GM19035 (cell line): ENCODE data around the gene ADAMTS7.
"Not testable (repeated sequence)": the region's sequence is repeated elsewhere in the genome, so short reads cannot be mapped to it uniquely, and the experiment has no call there.

Experiments used
- ATAC-seq: cut with Tn5 transposase; IDR thresholded peaks from one replicate; pipeline ENCODE4 v1.9.1; 2021; ENCODE audit not compliant: unreplicated experiment

Gene ADAMTS7

GRCh38 chr15:78830514-78831228, 19.4 kb upstream of the ADAMTS7 start:
- ATAC-seq = no peak

GRCh38 chr15:78828920-78829319, 17.7 kb upstream of the ADAMTS7 start:
- ATAC-seq = no peak

DNA sequence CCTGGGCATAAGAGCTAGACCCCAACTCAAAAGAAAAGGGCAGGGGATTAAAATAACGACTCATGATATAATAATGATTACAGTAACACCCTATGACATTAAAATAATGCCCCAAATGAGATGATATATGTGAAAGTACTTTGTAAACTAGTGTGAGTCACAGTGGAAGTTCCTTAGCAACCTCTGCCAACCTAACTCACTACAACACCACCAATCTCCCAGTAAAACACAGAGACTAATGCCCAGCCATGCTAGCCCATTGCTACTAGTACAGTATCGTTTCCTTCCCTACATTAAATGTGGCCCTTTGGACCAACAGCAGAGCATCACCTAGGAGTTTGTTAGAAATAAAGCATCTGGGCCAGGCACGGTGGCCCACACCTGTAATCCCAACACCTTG, 11.2 kb upstream of the ADAMTS7 start:
- no peak for ATAC-seq

DNA sequence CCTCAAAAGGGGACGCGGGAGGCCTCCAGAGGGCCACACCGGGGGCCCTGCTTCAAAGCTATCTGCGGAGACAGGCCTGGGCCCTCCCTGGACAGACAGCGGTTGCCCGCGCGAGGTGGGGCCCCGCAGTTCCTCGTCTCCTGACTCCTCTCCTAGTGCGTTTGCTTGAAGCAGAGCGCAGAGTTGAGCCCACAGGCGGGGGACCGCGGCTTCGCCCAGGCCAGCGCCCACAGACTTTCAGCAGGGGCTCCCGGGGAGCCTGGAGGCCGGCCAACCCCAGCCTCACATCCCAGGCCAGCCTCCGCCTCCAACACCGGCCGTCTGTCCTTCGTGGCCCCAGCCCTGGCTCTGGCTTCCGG, 540 bp upstream of the ADAMTS7 start:
- peak; percentile 12 for ATAC-seq

DNA sequence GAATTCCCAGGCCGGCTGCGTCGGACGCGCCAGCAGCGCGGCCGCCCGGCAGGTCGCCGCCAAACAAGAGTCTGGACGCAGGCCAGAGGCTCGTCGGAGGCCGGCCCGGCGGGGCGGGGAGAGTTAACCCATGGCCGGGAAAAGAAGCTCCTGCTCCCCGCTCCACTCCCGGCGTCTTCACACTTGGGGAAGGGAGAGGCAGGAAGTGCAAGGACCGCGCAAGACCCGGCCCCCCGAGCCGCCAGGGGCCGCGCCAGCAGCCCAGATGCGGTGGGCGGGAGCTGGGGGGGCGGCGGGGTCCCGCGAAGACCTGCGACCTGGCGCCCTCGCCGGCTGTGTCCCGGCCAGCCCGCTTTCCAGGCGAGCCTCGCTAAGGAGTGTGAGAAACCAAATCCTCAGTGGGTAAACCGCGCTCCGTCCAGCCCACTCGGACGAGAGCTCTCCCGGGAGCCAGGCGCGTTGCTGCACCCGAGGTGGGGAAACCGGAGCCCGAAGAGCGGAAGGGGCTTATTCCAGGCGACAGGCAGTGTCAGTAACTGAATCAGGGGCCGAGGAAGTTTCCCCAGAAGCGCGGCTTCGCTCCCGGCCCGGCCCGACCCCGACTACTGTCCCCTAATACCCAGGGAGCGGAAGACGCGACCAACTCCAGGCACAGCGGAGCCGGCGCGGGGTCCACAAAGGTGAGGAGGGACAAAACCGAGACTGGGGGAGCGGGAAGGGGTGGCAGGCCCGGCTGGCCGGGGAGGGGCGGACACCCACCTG, 721 bp downstream of the ADAMTS7 start:
- peak; percentile 7 for ATAC-seq

GRCh38 chr15:78810003-78810361, 1.3 kb downstream of the ADAMTS7 start:
- ATAC-seq = no peak

GRCh38 chr15:78808550-78808949, 2.7 kb downstream of the ADAMTS7 start:
- ATAC-seq = no peak

GRCh38 chr15:78807359-78807758, 3.9 kb downstream of the ADAMTS7 start:
- ATAC-seq = no peak

DNA sequence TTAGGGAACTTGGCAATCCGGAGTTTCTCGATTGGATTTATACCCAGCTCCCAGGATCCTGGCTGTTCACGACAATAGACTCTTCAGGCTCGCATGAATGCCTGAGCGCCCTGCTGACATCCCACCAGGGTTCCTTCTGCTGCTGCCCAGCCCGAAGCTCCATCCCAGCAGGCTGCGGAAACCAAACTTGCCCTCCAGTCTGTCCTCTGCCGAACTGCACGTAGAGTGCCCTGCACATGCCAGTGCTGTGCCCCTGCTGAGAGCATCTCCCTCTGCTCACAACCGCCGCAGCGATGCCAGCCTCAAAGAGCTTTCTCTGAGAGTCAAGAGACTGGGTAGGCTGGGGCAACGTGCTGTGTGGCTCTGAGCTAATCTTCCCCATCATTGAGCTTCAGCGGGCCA, 6.9 kb downstream of the ADAMTS7 start:
- ATAC-seq = no peak

DNA sequence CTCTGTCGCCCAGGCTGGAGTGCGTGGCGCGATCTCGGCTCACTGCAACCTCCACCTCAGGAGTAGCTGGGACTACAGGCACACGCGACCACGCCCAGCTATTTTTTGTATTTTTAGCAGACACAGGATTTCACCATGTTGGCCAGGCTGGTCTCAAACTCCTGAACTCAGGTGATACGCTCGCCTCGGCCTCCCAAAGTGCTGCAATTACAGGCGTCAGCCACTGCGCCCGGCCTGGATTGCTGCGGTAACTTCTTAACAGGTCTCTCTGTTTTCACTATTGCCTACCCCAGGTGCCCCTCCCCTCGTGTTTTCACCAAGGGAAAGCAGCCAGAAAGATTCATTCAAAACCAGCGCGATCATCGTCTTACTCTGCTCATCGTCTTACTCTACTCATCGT, 10.5 kb downstream of the ADAMTS7 start:
- no peak for ATAC-seq

- no peak for ATAC-seq
Measured at GRCh38 chr15:78800189-78800588, 11.1 kb downstream of the ADAMTS7 start.

GRCh38 chr15:78799102-78799501, 12.2 kb downstream of the ADAMTS7 start:
- ATAC-seq = not testable (repeated sequence)

DNA sequence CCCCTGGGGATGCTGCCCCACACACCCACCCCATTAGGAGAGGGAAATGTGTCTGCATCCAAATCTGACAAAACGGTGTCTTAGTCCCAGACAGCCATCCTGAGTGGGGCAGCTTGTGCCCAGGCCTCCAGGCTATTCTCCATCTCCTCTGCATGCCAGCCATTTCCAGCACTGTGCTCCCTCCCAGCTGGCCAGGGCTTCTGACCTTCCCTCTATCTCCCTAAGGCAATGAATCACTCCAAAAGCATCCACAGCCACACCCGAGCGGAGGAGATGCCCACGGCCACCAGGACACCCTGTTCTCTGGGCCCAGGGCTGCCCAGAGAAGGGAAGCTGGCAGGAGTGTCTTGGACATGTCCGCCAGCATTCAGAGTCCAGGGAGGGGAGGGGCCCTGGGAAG, 12.9 kb downstream of the ADAMTS7 start:
- ATAC-seq = not testable (repeated sequence)

- no peak for ATAC-seq
Measured at GRCh38 chr15:78797951-78798350, 13.3 kb downstream of the ADAMTS7 start.

DNA sequence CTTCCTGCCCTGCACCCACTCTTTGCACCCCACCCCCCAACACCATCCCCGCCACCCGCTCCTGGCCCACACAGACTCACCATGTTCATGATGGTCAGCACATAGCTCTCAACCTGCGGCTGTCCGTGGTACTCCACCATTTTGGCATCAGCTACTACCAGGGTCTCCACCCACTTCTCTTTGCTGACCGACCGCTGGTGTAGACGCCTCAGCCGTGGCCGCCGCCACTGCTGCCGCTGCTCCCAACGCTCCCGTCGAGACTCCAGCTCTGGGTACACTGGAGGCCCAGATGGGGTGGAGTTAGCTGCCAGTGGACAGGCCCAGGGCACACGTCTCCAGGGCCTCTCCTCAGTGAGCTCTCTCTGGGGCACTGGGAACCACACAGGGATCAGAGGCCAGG, 14.8 kb downstream of the ADAMTS7 start:
- ATAC-seq = no peak

DNA sequence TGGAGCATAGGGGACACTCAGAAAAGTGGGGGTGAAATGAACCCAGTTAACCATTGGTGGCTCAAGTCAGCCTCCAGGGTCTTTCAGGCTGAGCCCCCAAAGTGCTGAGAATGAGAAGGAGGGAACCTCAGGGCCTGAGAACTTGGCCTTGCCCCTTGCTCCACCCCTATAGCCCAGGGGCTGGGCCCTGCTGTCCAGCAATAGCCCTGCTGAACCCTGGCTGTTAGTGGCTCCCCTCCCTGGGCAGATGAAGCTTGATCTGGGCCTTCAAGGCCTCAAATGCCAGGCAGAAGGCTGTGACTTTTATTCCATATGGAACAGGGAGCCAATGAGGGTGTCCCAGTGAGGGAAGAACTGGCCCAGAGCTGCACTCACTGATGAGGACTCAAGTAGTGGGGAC, 16.2 kb downstream of the ADAMTS7 start:
- ATAC-seq = no peak

- not testable (repeated sequence) for ATAC-seq
Measured at GRCh38 chr15:78794446-78794845, 16.8 kb downstream of the ADAMTS7 start.

- ATAC-seq = no peak
Measured at GRCh38 chr15:78791357-78791756, 19.9 kb downstream of the ADAMTS7 start.

DNA sequence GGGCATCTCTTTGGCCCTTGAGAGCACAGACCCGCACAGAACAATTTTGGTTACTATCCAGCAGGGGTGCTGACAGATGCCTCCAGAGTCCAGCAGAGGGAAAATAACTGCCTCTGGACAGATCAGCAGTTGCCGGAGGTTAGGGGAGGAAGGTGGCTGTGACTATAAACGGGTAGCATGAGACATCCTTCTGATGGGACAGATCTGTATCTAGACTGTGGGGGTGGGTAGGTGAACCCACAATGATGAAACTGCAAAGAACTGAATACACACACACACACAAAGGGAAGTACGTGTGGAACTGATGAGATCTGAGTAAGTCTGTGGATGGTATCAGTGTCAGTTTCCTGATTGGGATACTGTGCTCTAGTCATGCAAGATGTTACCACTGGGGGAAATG, 21.2 kb downstream of the ADAMTS7 start:
- ATAC-seq = no peak

GRCh38 chr15:78789615-78790014, 21.6 kb downstream of the ADAMTS7 start:
- ATAC-seq = no peak

DNA sequence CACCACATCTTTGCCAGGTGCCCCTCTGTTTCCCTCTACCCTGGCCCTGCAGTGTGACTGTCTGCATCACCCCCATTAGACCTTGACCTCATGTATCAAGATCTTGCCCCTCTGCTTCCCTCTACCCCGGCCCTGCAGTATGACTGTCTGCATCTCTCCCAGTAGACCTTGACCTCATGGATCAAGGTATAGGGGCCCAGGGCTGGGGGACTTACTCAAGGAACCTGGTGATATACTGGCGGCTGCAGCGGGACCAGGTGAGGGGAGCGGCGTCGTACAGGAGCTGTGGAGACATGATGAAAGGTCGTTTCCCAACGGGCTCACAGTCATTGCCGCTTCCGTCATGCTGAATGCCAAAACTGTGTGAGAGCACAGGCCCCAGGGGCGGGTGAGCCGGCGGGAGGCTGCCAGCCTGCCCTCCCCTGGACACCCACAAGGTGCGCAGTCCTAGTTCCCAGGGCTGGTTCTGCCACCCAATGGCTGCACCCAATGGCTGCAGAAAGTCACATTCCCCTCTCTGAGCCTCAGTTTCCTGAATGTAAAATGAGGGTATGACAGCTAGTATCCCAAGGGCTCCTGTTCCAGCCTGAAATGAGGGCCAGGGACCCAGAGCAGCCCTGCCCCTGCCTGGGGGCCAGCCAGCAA, 23.1 kb downstream of the ADAMTS7 start:
- ATAC-seq = no peak

DNA sequence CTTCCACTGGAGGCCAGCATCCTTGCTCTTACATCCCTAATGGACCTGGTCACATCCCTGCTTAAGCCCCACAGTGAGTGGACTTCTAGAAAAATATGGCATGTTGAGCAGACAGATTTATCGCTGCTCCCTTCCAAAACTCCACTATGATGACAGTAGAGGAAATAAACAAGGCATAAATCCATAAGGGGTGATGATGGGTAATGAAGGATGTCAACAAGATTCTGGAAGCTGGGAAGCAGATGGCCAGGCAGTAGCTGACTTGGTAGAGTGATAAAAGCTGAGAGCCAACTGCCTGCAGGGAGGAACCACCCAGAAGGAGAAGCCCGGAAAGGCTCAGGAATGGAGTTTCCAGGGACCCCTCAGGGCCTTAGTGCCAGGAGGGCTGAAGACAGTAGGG, 28.9 kb downstream of the ADAMTS7 start:
- ATAC-seq = not testable (repeated sequence)
